HepG2 (cell line): ENCODE data around the gene BACE1-AS. TPM values are rescaled to one million over a fixed set of nuclear protein-coding genes. Genes with fewer than 3 reads are reported as not detected.
A peak's percentile ranks its signal among the peaks of the same experiment; 100 is the strongest.

ENCODE experiments used
- ELF3 ChIP-seq: IDR thresholded peaks from 2 replicates; pipeline ENCODE4 v1.6.1; 2016; ENCODE audit warnings: missing genetic modification reagents, missing compliant biosample characterization
- GZF1 ChIP-seq: sonication (generic); formaldehyde crosslinking; IDR thresholded peaks from 2 replicates; pipeline ENCODE4 v1.5.1; 2020; ENCODE audit warnings: mild to moderate bottlenecking, missing genetic modification reagents
- HOXD1 ChIP-seq: sonication (generic); formaldehyde crosslinking; IDR thresholded peaks from 2 replicates; pipeline ENCODE4 v1.5.0; 2020; ENCODE audit warnings: missing genetic modification reagents
- KMT2B ChIP-seq: IDR thresholded peaks from 2 replicates; pipeline ENCODE4 v1.6.1; 2016; ENCODE audit warnings: missing genetic modification reagents, missing compliant biosample characterization
- MAZ ChIP-seq, 2 experiments: sonication (generic) in 1 of 2; formaldehyde crosslinking in 1 of 2; IDR thresholded peaks; 2 replicates each; pipeline versions ENCODE4 v1.5.0 to v1.6.1; 2012 to 2020; ENCODE audit warnings: low read depth in 2 of 2, mild to moderate bottlenecking in 2 of 2, borderline replicate concordance in 1 of 2, improper control_type of control experiment in 1 of 2, low read length in 1 of 2, missing genetic modification reagents in 1 of 2, moderate library complexity in 1 of 2
- NBN ChIP-seq: fragments of 450-650 bp; conservative IDR thresholded peaks from 2 replicates; pipeline ENCODE4 v1.6.1; 2017
- POLR2G ChIP-seq: fragments of 200-400 bp; formaldehyde crosslinking; IDR thresholded peaks from 2 replicates; pipeline ENCODE4 v1.6.1; 2018; ENCODE audit warnings: mild to moderate bottlenecking, low read depth, low read length, moderate library complexity
- RNF2 ChIP-seq: fragments of 450-650 bp; conservative IDR thresholded peaks from 2 replicates; pipeline ENCODE4 v1.6.1; 2016; ENCODE audit warnings: low read depth
- RORA ChIP-seq: sonication (generic); formaldehyde crosslinking; IDR thresholded peaks from 2 replicates; pipeline ENCODE4 v1.5.0; 2020; ENCODE audit warnings: mild to moderate bottlenecking, missing genetic modification reagents, moderate library complexity
- SOX6 ChIP-seq, 2 experiments: fragments of 450-650 bp in 1 of 2; sonication (generic) in 1 of 2; formaldehyde crosslinking in 1 of 2; IDR thresholded peaks; 2 replicates each; pipeline versions ENCODE4 v1.4.0 to v1.6.1; 2017 to 2020; ENCODE audit warnings: antibody characterized with exemption in 1 of 2, mild to moderate bottlenecking in 1 of 2, missing genetic modification reagents in 1 of 2
- SUZ12 ChIP-seq: fragments of 150-350 bp; IDR thresholded peaks from 2 replicates; pipeline ENCODE4 v1.6.1; 2014; ENCODE audit warnings: low read depth, low read length
- TEAD2 ChIP-seq: sonication (generic); formaldehyde crosslinking; IDR thresholded peaks from 2 replicates; pipeline ENCODE4 v1.9.0; 2021; ENCODE audit warnings: missing genetic modification reagents
- TGIF2 ChIP-seq: IDR thresholded peaks from 2 replicates; pipeline ENCODE4 v1.6.1; 2016; ENCODE audit warnings: control low read depth, missing compliant biosample characterization
- TOE1 ChIP-seq: sonication (generic); formaldehyde crosslinking; IDR thresholded peaks from 2 replicates; pipeline ENCODE4 v1.4.0; 2020; ENCODE audit warnings: mild to moderate bottlenecking, missing genetic modification reagents
- WIZ ChIP-seq: sonication (generic); formaldehyde crosslinking; IDR thresholded peaks from 2 replicates; pipeline ENCODE4 v1.5.1; 2020; ENCODE audit warnings: mild to moderate bottlenecking, missing genetic modification reagents
- ZBTB33 ChIP-seq: sonication (generic); formaldehyde crosslinking; IDR thresholded peaks from 2 replicates; pipeline ENCODE4 v1.4.0; 2020; ENCODE audit warnings: missing genetic modification reagents
- ZFP36L1 ChIP-seq: sonication (generic); formaldehyde crosslinking; IDR thresholded peaks from 2 replicates; pipeline ENCODE4 v1.8.0; 2022; ENCODE audit warnings: mild to moderate bottlenecking, missing genetic modification reagents, moderate library complexity
- ZKSCAN1 ChIP-seq: fragments of 150-350 bp; IDR thresholded peaks from 2 replicates; pipeline ENCODE4 v1.6.1; 2014; ENCODE audit warnings: low read length
- ZNF207 ChIP-seq: fragments of 450-650 bp; IDR thresholded peaks from 2 replicates; pipeline ENCODE4 v1.6.1; 2016; ENCODE audit warnings: antibody characterized with exemption, borderline replicate concordance
- ZNF281 ChIP-seq: sonication (generic); formaldehyde crosslinking; IDR thresholded peaks from 2 replicates; pipeline ENCODE4 v1.4.0; 2020; ENCODE audit warnings: missing genetic modification reagents, borderline replicate concordance
- ZNF460 ChIP-seq: sonication (generic); formaldehyde crosslinking; IDR thresholded peaks from 2 replicates; pipeline ENCODE4 v1.5.1; 2020; ENCODE audit warnings: missing genetic modification reagents, mild to moderate bottlenecking, borderline replicate concordance
- ZNF556 ChIP-seq: sonication (generic); formaldehyde crosslinking; IDR thresholded peaks from 2 replicates; pipeline ENCODE4 v1.4.0; 2020; ENCODE audit warnings: mild to moderate bottlenecking, missing genetic modification reagents, borderline replicate concordance
- ZNF747 ChIP-seq: sonication (generic); formaldehyde crosslinking; IDR thresholded peaks from 2 replicates; pipeline ENCODE4 v1.8.1; 2023; ENCODE audit warnings: missing genetic modification reagents, mild to moderate bottlenecking, borderline replicate concordance
- ZNF83 ChIP-seq: sonication (generic); formaldehyde crosslinking; IDR thresholded peaks from 2 replicates; pipeline ENCODE4 v1.4.0; 2020; ENCODE audit warnings: missing genetic modification reagents, mild to moderate bottlenecking, borderline replicate concordance
- polyA plus RNA-seq, 8 experiments: library from polyadenylated mRNA; depleted of rRNA in 3 of 8; stranded (reverse) in 7 of 8; unstranded in 1 of 8; fragments of >200 nt; fragmentation: Illumina TruSeq in 4 of 8; extraction: Trizol in 4 of 8; gene quantifications; 2 replicates each; pipeline versions ENCODE4 v1.2.1 to v1.2.3, GENCODE V29; 2011 to 2016; ENCODE audit warnings: low read depth in 4 of 8, missing spikeins in 1 of 8, mixed read lengths in 1 of 8; ENCODE audit not compliant: insufficient read depth in 1 of 8
- total RNA-seq, 5 experiments: library from RNA; depleted of rRNA; stranded (reverse); fragments of >200 nt; fragmentation: Illumina TruSeq; extraction: Trizol; gene quantifications; 2 replicates each; pipeline ENCODE4 v1.2.3, GENCODE V29; 2016; ENCODE audit warnings: low read depth in 1 of 5

BACE1-AS gene
- total and polyA plus RNA-seq, 2 of the 13 experiments (the other 11 are each of a cell fraction or from before 2014, with no cell fraction given): 2.0 to 3.9 TPM

GRCh38 chr11:117299351-117300282 lies 8.5 kb downstream of the BACE1-AS start (continued):
- TF ChIP-seq ZNF281 (peak; percentile 27; the same call in 1 of the 2 replicates), ZNF556 (CRISPR knock-in tag) (peak; percentile 74; the same call in 1 of the 2 replicates), RORA (no peak), TOE1 (no peak; the same call in 1 of the 2 replicates), KMT2B (CRISPR knock-in tag) (0 out of 2 replicates have a peak, but pooled peaks have one; percentile 36), SUZ12 (no peak), ZBTB33 (CRISPR knock-in tag) (no peak; the same call in 1 of the 2 replicates), TEAD2 (CRISPR knock-in tag) (no peak), POLR2G (peak; percentile 77), ZNF747 (CRISPR knock-in tag) (0 out of 2 replicates have a peak, but pooled peaks have one; percentile 31), WIZ (CRISPR knock-in tag) (no peak), ZNF83 (CRISPR knock-in tag) (no peak), MAZ (IDR thresholded peaks at IDR 0.05; ENCODE audit: borderline replicate concordance, low read depth, low read length) (no peak), MAZ (CRISPR knock-in tag; IDR thresholded peaks at IDR 0.05; ENCODE audit: low read depth) (no peak), SOX6 (IDR thresholded peaks at IDR 0.05) (no peak), SOX6 (CRISPR knock-in tag; IDR thresholded peaks at IDR 0.05) (peak; percentile 54), ELF3 (CRISPR knock-in tag) (no peak), NBN (no peak), TGIF2 (CRISPR knock-in tag) (0 out of 2 replicates have a peak, but pooled peaks have one; percentile 49), ZNF460 (no peak), ZKSCAN1 (no peak), GZF1 (CRISPR knock-in tag) (peak; percentile 24; the same call in 1 of the 2 replicates), ZNF207 (no peak), HOXD1 (CRISPR knock-in tag) (0 out of 2 replicates have a peak, but pooled peaks have one; percentile 55), RNF2 (no peak), ZFP36L1 (CRISPR knock-in tag) (peak; percentile 71; the same call in 1 of the 2 replicates)
